SKM-1 treated with dmso at 0.1 percent for 144 hours (cell line): ENCODE data around the gene TCP10L.
"Not testable (repeated sequence)": the region's sequence is repeated elsewhere in the genome, so short reads cannot be mapped to it uniquely, and the experiment has no call there.

ENCODE experiments used
- DNase-seq: peaks from one replicate; lab custom pipeline; 2025; ENCODE audit not compliant: unreplicated experiment; lab: John Stamatoyannopoulos, UW

TCP10L gene

DNA sequence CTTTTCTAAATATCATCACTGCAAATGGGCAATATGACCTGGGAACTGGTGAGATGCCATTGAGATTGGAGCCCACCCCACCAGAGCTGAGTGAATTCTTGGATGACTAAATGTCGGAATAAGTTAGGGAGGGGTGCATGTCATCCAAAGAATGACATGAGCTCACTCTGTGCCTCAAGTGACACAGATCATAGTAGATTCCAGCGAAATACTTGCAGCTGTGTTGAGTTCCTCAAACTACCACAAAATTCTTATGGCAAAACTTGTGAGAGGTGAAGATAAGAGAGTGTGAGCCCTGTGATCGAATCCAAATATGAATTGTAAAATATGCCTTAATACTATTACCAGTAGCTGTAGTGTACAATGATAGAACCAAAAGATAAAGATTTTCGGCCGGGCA is 2.3 kb upstream of the TCP10L start:
- no peak for DNase-seq

DNA sequence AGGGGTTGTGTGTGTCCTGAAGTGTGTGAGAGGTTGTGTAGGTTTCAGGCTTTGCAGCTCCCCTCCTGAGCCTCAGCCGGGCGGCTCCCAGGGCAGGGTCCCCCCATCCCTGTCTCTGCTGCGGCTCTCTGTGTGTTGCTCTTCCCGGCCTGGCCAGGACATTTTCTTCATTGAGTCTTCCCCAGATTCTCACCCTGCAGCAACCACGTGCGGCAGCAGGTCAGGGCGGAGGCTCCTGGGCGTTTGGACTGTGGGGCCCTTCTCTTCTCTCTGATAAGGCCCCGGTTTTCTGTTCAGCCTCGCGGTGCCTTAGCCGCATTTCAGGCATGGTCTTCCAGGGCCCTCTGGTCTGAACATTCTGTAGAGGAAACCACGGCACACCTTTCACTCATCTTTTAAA is 1.8 kb upstream of the TCP10L start:
- DNase-seq = no peak

DNA sequence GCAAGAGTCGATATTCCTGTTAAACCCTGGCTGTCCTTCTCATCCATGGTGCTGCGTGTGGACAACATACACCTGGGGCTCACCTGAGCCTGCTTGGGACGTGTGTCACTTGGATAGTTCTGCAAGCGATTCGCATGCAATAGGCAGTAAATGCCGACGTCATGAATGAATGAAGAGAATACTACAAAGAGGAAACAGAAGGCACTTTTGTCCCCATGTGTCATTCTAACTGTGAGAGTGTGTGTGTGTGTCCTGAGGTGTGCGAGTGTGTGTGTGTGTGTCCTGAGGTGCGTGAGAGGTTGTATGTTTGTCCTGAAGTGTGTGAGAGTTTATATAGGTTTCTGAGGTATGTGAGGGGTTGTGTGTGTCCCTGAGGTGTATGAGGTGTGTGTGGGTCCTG is 647 bp upstream of the TCP10L start:
- DNase-seq = no peak

DNA sequence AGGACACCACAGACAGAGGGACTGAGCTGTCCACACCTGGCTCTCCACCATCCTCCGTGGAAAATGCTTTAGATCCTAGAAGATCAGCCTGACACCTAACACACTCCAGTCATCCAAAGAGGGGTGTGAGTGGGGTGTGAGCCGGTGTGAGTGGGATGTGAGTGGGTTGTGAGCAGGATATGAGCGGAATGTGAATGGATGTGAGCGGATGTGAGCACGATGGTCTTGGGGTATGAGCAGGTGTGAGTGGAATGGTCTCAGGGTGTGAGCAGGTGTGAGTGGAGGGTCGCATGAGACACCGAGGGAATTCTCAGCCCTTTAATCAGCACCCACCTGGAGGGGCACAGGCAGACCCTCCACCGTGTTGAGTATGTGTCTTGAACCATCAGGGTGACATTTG is 851 bp downstream of the TCP10L start:
- no peak for DNase-seq

DNA sequence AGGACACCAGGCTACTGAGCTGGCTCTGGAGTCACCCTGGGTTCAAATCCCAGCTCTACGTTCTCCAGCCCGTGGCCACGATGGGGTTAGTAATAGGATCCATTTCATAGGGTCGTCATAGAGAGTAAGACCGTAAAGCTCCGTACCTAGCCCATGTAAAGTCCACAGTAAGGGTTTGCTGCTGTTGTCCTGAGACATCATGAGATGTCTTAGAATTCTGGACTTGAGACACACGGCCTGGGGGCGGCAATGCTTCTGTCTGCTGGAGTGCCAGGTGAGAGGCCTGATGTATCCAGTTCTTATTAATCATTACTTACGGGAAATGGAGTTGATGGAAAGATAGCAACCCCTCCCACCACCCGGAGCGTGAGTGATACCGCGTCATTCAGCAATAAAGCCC is 3.6 kb downstream of the TCP10L start:
- DNase-seq = no peak

DNA sequence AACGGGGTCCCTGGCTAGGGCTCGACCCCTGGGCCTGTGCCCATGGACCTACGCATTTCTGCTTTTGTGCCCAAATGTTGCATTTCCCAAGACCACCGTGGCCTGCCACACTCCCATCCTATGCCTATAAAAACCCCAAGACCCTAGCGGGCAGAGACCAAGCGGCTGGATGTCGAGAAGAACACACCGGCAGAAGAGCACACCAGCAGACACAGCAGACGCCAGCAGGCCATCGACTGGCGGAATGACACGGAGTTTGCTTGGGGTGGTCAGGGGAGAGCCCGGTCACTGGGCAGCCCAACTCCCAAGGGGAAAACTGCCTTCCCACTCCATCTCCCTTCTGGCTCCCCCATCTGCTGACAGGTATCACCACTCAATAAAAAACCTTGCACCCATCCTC is 4.4 kb downstream of the TCP10L start:
- DNase-seq = no peak

DNA sequence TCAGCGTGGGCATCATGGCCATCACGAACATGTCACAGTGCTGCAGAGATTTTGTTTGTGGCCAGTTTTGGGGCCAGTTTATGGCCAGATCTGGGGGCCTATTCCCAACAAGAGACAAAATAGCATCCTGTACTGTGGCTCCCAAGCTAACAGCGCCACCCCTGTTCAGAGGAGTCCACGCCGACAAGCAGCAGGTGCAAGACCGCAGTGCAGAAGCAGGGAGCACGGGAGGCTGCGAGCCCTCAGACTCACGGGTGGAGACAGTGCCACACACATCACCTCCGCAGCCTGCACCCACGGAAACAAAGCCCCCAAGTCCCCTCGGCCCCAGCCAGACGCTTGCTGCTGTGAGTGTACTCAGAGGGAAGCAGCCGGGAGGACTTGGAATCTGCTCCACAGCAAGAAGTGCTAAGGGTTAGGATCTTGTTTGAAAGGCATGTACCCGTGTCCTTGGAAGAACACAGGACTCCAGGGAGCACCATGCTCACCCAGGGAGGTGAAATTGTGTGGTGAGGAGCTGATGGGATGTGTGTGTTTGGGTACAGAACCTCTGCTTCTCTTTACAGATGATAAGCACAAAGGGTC is 7.1 kb downstream of the TCP10L start:
- DNase-seq = no peak

DNA sequence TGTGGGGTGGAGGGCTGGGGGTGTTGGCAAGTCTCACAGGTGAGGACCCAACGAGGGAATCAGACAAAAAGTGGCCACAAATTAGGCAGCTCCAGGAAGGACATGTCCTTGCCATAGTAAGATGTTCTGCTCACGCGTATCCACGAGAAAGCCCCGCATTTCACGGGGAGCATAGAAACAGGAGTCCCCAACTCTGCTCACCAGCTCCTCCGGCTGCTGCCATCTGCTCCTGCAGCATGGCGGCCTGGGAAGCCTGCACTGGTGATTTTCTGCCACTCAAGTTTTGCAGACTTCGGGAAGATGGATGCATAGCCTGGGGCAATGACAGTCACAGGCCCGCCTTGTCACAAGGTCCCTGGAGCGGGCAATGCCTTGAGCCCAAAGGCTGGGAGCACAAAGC is 9.3 kb downstream of the TCP10L start:
- no peak for DNase-seq

DNA sequence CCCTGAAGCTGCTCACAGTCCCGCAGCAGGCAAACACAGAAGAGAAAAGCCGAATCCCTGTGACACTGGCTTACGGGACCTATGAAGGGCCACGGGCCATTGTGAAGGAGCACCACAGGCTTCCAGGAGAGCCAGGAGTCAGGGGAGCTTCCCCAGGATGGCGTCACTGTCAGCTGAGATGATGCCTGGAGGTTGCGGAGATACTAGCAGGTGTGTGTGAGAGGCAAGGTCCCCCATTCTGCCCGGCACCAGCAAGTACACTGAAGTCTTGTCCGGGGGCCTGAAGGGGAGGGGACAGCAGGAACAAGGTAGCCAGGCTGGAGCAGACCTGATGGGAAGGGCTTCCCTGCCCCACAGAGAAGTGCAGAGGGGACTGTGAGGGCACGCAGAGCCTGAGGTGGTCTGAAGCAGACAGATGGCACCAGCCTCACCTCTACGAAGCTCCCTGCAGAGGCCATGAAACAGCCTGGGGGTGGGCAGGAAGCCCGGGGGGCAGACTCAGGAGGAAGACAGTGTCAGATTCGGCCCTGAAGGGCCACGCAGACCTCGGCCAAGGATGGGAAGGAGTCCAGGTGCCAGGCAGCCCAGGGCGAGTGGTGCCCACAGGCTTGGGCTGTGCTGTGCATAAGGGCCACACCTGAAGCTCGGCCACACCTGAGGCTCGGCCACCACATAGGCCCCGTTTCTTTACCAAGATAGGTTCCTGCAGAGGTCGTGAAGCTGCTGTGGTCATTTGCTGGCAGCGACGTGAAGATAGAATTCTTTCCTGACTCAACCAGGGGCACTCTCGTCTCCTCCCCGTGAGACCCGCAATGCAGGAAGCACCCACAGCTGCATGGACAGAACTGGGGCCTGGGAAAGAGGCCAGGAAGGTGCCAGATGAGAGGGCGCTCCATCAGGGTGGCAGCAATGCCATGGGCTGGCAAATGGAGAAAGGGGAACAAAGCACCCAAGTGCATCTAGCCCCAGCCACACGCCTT is 10.1 kb downstream of the TCP10L start:
- DNase-seq = no peak

DNA sequence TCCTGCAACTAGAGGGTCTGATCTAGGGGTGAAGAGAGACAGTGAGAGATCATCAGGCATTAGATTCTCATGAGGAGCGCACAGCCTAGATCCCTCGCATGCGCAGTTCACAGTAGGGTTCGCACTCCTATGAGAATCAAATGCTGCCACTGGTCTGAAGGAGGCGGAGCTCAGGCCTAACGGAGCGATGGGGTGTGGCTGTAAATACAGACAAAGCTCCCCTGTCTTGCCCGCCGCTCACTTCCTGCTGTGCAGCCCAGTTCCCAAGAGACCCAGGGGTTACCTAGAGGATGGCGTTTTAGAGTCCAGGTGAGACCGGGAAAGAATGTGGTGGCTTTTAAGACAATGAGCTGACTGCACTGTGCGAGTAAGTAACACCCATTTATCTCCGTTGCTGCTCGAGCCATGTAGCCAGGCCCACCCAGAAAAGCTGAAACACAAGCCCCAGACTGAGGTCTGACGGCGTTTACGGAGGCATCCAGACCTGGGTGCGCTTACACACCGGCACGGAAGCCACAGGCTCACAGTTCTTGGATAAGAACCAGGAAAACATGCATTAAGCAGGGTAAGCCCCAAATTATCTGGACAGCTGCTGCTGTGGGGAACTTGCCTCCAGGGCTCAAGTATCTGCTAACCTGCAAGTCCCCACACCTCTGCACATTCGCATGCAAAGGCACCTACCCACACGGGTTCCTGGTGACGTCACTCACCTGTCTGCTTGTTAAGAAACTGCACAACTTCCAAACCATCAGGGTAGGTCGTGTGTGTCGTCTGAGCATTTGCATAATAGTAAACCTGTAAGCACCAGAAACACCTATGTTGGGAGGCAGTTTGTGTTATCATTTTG is 12.5 kb downstream of the TCP10L start:
- DNase-seq = no peak

DNA sequence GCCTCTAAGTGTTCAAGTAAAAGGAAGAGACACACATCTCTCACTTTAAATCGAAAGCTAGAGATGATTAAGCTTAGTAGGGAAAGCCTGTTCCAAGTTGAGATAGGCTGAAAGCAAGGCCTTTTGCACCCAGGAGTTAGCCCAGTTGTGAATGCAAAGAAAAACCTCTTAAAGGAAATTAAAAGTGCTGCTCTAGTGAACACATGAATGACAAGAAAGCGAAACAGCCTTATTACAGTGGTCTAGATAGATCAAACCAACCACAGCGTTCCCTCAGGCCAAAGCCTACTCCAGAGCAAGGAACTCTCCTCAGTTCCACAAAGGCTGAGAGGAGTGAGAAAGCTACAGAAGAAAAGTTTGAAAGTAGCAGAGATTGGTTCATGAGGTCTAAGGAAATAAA is 14.9 kb downstream of the TCP10L start:
- no peak for DNase-seq

DNA sequence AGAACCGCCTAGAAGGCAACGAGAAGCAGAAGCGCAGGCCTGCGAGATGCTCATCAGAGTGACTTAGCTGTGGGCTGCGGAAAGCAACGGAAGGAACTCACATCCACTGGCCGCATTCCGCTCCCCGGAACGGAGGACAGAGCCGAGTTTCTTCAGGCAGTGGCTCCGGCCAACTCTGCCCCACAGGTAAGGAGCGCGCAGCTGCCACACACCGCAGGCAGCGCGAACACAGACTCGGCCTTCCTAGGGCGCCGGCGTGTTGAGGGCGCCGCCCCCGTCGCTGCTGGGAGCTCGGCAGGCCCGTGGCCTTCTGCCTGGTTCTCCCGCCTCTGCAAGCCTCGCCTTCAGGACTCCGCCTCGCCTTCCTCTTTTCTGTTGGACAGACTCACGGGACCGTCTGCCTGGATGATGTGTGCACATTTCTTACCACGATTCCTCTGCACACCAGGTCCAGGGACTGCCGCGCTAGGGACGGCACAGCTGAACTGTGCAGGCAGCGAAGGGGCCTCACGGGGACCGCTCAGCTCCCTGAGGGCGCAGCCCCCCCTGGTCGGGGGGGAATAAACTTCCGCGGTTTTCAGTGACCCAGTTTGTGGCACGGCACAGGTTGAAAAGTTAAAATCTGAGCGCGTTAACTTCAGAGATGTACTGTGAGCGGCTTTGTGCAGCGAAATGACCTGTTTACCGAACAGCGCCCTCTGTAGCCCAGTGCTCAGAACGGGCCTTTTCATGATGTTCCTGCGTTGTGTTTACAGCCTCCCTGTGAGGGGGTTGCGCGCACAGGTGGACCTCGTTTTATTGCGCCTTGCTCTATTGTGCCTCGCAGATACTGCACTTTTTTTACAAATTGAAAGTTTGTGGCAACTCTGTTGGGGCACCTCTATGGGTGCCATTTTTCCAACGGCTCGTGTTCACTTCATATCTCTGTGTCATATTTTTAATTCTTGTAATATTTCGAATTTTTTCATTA is 15.8 kb downstream of the TCP10L start:
- peak; percentile 77 for DNase-seq

DNA sequence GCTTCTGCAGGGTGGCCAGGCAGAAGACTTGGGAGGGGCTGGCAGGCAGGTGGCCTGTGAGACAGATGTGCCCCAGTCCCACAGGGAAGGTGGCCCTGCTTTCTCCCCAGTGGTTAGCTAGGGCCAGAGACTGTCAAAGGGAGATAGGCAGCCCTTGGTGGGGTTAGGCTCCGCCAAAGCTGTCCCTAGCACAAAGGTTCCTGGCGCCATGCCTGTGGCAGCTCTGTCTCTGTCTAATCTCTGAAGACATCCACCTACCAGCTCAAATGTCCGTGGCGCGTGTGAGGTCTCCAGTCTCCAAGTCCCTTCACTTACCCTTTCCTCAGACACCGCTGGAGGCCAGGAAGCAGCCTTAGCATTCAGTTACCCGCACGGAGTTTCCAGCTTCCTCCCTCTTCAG is 17.7 kb downstream of the TCP10L start:
- no peak for DNase-seq

DNA sequence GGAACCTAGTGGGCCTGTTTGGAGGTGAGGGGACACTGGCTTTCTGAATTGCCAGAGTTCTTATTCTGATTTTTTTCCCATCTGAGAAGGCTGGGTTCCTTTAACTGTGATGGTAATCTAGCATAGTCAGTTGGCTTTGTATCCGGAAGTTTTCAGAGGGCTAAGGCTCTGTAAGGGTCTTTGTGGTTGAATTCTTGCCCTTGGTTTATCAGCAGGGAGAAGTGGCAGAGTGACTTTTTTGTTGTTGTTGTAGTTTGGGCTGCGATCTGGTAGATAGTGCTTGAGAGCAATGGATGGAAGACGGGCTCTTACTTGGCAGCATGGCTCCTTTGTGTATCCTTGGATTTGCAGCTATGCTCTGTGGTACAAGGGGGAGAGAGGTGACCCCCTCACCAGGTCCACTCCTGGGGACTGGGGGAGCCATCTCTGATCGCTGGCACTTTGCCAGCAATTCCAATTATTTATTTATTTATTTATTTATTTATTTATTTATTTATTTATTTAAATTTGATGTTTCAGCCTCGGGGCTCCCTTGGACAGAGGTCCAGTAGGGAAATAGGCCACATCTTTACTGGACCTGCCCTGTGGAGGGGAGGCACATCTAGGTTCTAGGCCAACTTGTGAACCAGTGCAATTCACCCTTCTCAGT is 18.5 kb downstream of the TCP10L start:
- no peak for DNase-seq

DNA sequence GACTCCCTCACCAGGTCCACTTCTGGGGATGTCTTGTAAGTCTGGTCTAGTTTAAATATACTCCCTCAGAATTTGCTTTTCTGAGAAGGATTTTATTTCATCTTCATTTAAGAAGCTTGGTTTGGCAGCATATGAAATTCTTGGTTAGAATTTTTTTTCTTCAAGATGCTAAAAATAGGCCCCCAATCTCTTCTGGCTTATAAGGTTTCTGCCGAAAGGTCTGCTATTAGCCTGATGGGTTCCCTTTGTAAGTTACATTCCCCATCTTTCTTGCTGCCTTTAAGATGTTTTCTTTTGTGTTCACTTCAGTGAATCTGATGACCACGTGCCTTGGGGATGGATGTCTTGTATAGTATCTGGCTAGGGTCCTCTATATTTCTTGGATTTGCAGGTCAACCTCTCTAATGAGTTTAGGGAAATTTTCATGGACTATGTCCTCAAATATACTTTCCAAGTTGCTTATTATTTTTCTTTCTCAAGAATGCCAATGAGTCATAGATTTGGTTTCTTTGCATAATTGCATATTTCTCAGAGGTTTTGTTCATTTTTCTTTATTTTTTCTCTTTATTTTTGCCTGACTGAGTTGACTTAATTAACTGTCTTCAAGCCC is 19.4 kb downstream of the TCP10L start:
- DNase-seq = no peak

DNA sequence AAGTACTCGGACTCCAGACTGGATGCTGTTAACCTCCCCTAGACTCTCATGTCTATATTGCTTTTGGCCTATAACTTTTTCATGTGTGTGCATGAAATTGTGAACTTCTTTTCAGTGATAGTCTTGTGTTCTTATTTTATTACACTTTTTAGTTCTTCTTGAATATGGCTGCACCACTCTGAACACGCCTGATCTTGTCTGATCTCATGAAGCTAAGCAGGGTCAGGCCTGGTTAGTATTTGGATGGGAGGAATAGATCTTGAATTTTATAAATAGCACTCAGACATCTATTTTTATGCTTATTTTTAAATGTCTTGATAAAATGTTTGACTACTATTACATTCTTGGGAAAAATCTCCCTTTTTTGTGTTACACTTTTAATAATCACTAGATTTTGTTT is 22.4 kb downstream of the TCP10L start:
- no peak for DNase-seq

DNA sequence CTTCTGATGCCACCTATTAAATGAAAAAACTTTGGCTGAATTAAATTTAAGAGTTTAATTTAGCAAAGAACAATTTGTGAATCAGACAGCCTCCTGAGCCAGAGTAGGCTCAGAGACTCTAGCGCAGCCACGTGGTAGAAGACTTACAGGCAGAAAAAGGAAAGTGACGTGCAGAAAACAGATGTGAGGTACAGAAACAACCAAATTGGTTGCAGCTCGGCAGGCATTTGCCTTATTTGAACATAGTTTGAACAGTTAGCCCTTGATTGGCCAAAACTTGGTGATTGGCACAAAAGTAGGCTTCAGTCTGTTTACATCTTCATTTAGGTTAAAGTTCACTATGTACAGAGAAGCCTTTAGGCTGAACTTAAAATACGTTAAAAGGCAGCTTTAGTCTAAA is 22.9 kb downstream of the TCP10L start:
- DNase-seq = no peak

DNA sequence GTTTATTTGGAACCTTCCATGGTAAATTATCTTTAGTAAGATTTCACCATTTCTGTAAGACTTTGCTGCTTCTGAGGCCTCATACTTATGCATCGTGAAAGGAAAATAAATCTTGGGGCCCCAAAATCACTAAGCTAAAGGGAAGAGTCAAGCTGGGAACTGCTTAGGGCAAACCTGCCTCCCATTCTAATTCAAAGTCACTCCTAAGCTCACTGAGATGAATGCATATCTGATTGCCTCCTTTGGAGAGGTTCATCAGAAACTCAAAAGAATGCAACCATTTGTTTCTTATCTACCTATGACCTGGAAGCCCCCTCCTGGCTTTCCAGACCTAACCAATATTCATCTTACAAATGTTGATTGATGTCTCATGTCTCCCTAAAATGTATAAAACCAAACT is 23.8 kb downstream of the TCP10L start:
- DNase-seq = not testable (repeated sequence)

DNA sequence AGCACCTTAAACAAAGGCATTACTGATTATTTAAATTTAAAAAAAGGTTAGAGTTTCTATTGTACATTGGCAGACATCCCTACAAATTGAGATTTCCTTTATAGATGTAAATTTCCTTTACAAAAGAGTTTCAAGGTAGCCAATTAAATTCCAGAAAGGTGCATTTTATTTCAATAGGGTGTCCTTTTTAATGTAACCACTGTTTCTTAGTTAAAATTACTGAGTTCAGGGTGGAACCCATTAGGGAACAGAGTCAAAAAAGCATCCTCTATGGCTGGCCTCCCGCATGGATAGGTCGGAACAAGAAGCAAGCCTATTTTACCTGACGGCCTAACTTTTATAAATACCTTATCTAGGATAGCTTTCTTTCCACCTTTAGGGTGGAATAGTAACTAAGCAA is 24.4 kb downstream of the TCP10L start:
- DNase-seq = no peak
